ENCODE results near the gene FMNL2.

DNA sequence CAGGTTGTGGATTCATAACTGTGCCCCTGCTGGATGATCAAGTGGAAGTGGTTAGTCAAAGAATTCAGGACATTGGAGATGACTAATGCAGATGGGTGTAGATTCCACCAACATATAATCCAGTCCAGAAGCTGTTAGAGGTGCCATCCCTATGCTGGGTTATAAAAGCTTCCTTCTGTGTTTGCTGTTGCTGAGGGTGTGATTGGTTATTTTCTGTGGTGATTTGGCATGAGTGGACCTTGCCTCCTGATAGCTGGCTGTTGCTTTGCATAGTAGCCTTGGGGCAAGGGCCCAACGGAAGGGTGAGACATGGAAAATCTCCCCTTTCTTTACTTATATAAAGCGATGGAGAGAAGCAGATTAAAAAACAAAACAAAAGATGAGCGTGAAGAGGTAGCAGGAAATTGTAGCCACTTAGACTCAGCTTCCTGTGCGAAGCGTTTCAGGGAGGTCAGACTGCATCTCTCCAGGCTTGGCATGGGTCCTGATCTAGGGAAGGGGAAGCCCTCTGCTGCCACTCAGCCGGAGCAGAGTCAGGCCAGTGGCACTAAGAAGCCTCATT is 190.4 kb downstream of the FMNL2 start:
- TF ChIP-seq CHD1 (IDR thresholded peaks at IDR 0.05; ENCODE audit: low read depth, low read length), result no peak
- TF ChIP-seq POLR2A (IDR thresholded peaks at IDR 0.05; ENCODE audit: low read depth, low read length), result no peak
- TF ChIP-seq CTCF (conservative IDR thresholded peaks at IDR 0.05; ENCODE audit: low read depth, low read length), result no peak
- TF ChIP-seq MAFK (IDR thresholded peaks at IDR 0.05; ENCODE audit: low read depth, low read length), result no peak
- no peak for TF ChIP-seq RFX5 (IDR thresholded peaks at IDR 0.05; ENCODE audit: low read depth, low read length)

All from IMR-90 (cell line).